ENCODE data around the gene KCNQ1.

KCNQ1 gene

DNA sequence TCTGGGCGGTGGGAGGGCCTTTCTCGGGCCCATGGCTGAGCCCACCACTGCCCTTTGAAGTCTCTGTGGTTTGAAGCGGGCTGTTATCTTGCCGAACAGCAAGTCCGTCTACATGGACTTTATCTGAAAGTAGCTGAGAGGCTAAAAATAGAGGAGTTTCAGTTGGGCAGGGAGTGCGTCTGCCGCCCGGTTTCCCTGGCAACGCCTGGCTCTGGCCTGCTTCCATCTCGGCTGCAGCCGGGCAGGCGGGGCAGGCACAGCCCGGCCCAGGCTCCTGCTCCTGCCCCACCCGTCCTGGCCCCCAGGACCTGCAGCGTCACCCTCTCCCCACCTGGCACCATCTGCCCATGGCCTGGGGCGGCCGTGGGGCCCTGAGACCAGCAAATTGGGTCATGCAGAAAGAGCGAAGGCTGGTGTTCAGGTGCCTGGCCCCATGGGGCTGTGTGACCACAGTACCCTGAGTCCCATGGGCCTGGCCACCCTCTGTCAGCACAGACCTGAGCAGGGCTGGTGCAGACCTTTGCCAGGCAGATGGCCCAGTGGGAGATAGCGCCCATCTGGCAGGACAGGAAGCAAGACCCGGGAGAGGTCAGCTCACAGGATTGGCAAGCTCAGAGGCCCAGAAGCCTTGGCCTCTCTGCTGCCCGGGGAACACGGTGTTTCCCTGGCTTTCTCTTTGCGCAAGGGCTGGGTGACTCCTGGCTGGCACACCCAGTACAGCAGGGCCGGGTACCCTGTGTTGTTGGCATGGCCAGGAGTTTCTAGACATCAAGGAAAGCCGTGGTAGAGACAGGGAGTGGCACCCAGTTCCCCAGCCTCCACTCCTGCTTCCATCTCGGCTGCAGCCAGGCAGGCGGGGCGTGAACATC, 334.1 kb downstream of the KCNQ1 start:
- ATAC-seq (ENCODE audit: insufficient read depth, low read depth) (no peak), DNase-seq (no peak)
- Histone ChIP-seq H4K20me1 (ENCODE audit: insufficient read depth, low read length) (peaks cover 35% of the 10 kb centered on the region), H3K27ac (ENCODE audit: low read length) (no peak overlapping the region), H3K79me2 (ENCODE audit: insufficient read depth, low read length) (no peaks in the 10 kb centered on the region), H3K4me1 (ENCODE audit: insufficient read depth, low read length) (peaks cover 3% of the 10 kb centered on the region; the same call in 1 of the 2 replicates), H3K36me3 (ENCODE audit: insufficient read depth, low read length) (no peaks in the 10 kb centered on the region), H2AFZ (ENCODE audit: low read depth, low read length) (no peak overlapping the region), H3K9me3 (ENCODE audit: insufficient read depth, low read length, severe bottlenecking) (no peaks in the 10 kb centered on the region), H3K4me2 (ENCODE audit: insufficient read depth, low read length) (no peak overlapping the region), H3K9ac (ENCODE audit: low read depth, low read length) (no peak overlapping the region), H3K4me3 (ENCODE audit: low read depth in 1 of 2, low read length in 2 of 2) (no peak overlapping the region), H3K27me3 (ENCODE audit: insufficient read depth, low read length, poor library complexity) (peaks cover 39% of the 10 kb centered on the region)
- TF ChIP-seq, protein P1, sequence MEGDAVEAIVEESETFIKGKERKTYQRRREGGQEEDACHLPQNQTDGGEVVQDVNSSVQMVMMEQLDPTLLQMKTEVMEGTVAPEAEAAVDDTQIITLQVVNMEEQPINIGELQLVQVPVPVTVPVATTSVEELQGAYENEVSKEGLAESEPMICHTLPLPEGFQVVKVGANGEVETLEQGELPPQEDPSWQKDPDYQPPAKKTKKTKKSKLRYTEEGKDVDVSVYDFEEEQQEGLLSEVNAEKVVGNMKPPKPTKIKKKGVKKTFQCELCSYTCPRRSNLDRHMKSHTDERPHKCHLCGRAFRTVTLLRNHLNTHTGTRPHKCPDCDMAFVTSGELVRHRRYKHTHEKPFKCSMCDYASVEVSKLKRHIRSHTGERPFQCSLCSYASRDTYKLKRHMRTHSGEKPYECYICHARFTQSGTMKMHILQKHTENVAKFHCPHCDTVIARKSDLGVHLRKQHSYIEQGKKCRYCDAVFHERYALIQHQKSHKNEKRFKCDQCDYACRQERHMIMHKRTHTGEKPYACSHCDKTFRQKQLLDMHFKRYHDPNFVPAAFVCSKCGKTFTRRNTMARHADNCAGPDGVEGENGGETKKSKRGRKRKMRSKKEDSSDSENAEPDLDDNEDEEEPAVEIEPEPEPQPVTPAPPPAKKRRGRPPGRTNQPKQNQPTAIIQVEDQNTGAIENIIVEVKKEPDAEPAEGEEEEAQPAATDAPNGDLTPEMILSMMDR (IDR thresholded peaks at IDR 0.05; ENCODE audit: borderline replicate concordance, extremely low read depth, low read length, poor library complexity, severe bottlenecking) = no peak
- no peak for TF ChIP-seq EZH2 (IDR thresholded peaks at IDR 0.05; ENCODE audit: borderline replicate concordance, low read depth, low read length, severe bottlenecking)

GRCh38 chr11:2779499-2779980, 334.7 kb downstream of the KCNQ1 start:
- Histone ChIP-seq H3K9ac (ENCODE audit: low read depth, low read length) (no peak overlapping the region), H3K4me2 (ENCODE audit: insufficient read depth, low read length) (no peak overlapping the region), H3K27ac (ENCODE audit: low read length) (no peak overlapping the region), H3K9me3 (ENCODE audit: insufficient read depth, low read length, severe bottlenecking) (no peaks in the 10 kb centered on the region), H3K4me1 (ENCODE audit: insufficient read depth, low read length) (peaks cover 3% of the 10 kb centered on the region; the same call in 1 of the 2 replicates), H3K4me3 (ENCODE audit: low read depth in 1 of 2, low read length in 2 of 2) (no peak overlapping the region), H3K36me3 (ENCODE audit: insufficient read depth, low read length) (no peaks in the 10 kb centered on the region), H3K79me2 (ENCODE audit: insufficient read depth, low read length) (no peaks in the 10 kb centered on the region), H4K20me1 (ENCODE audit: insufficient read depth, low read length) (peaks cover 29% of the 10 kb centered on the region), H2AFZ (ENCODE audit: low read depth, low read length) (no peak overlapping the region), H3K27me3 (ENCODE audit: insufficient read depth, low read length, poor library complexity) (peaks cover 33% of the 10 kb centered on the region)
- no peak for DNase-seq
- TF ChIP-seq, protein P1 (IDR thresholded peaks at IDR 0.05; ENCODE audit: borderline replicate concordance, extremely low read depth, low read length, poor library complexity, severe bottlenecking) = no peak
- no peak for TF ChIP-seq EZH2 (IDR thresholded peaks at IDR 0.05; ENCODE audit: borderline replicate concordance, low read depth, low read length, severe bottlenecking)
- ATAC-seq (ENCODE audit: insufficient read depth, low read depth) = no peak

- DNase-seq (no peak), ATAC-seq (ENCODE audit: insufficient read depth, low read depth) (no peak)
- H3K9ac ChIP-seq (ENCODE audit: low read depth, low read length) = no peak overlapping the region
- no peaks in the 10 kb centered on the region for H3K79me2 ChIP-seq (ENCODE audit: insufficient read depth, low read length)
- no peaks in the 10 kb centered on the region for H3K36me3 ChIP-seq (ENCODE audit: insufficient read depth, low read length)
- no peak overlapping the region for H3K4me3 ChIP-seq (ENCODE audit: low read depth in 1 of 2, low read length in 2 of 2)
- no peak overlapping the region for H2AFZ ChIP-seq (ENCODE audit: low read depth, low read length)
- H3K4me1 ChIP-seq (ENCODE audit: insufficient read depth, low read length) = peaks cover 2% of the 10 kb centered on the region; the same call in 1 of the 2 replicates
- H3K9me3 ChIP-seq (ENCODE audit: insufficient read depth, low read length, severe bottlenecking) = no peaks in the 10 kb centered on the region
- H3K27ac ChIP-seq (ENCODE audit: low read length) = no peak overlapping the region
- peaks cover 32% of the 10 kb centered on the region for H3K27me3 ChIP-seq (ENCODE audit: insufficient read depth, low read length, poor library complexity)
- H3K4me2 ChIP-seq (ENCODE audit: insufficient read depth, low read length) = no peak overlapping the region
- TF ChIP-seq, protein P1 (IDR thresholded peaks at IDR 0.05; ENCODE audit: borderline replicate concordance, extremely low read depth, low read length, poor library complexity, severe bottlenecking) = no peak
- no peak for TF ChIP-seq EZH2 (IDR thresholded peaks at IDR 0.05; ENCODE audit: borderline replicate concordance, low read depth, low read length, severe bottlenecking)
- peaks cover 26% of the 10 kb centered on the region for H4K20me1 ChIP-seq (ENCODE audit: insufficient read depth, low read length)
These were observed 335.4 kb downstream of the KCNQ1 start for GRCh38 chr11:2779981-2780849.
